Thyroid gland (tissue), 4 donors: Measurements from ENCODE around the gene EEF1A2. TPM values are rescaled to one million over a fixed set of nuclear protein-coding genes. Genes with fewer than 3 reads are reported as not detected.

ENCODE experiments used
- DNase-seq, 2 donors: peaks; one replicate each; pipeline ENCODE4 v3.0.0-alpha.2; 2019
- H3K27ac ChIP-seq, 3 donors: fragments of 200-600 bp; sonication (generic); 1 replicate in 2 of 3; 2 replicates in 1 of 3; pipeline ENCODE4 v1.5.1; 2016 to 2019; ENCODE audit warnings: mild to moderate bottlenecking in 1 of 3, moderate library complexity in 1 of 3
- H3K27me3 ChIP-seq: fragments of 200-600 bp; sonication (generic); one replicate; pipeline ENCODE4 v1.5.1; 2019
- H3K36me3 ChIP-seq, 2 donors: fragments of 200-600 bp; sonication (generic); one replicate each; pipeline ENCODE4 v1.5.1; 2016 to 2019
- H3K4me1 ChIP-seq, 2 donors: fragments of 200-600 bp; sonication (generic); one replicate each; pipeline ENCODE4 v1.5.1; 2017 to 2019
- H3K4me3 ChIP-seq, 3 donors: fragments of 200-600 bp; sonication (generic); replicated peaks in 1 of 3; 1 replicate in 2 of 3; 2 replicates in 1 of 3; pipeline ENCODE4 v1.5.1; 2016; ENCODE audit warnings: mild to moderate bottlenecking in 1 of 3
- H3K9me3 ChIP-seq: fragments of 200-600 bp; sonication (generic); one replicate; pipeline ENCODE4 v1.5.1; 2017
- POLR2A ChIP-seq, 2 donors: fragments of 450-650 bp; IDR thresholded peaks; one replicate each; pipeline ENCODE4 v1.6.1; 2017; ENCODE audit warnings: antibody characterized with exemption in 2 of 2, mild to moderate bottlenecking in 2 of 2, moderate library complexity in 1 of 2
- WGBS, 2 donors: methylation state at CpG; one replicate each; pipeline ENCODE4 v1.1.5; 2017; 5-methylcytosine and 5-hydroxymethylcytosine counted together
- intact Hi-C: fragments of 100-400 bp; cut with DNase I; formaldehyde crosslinking; loops from one replicate; pipeline ENCODE4 v1.15.1; 2023
- total RNA-seq, 4 donors: library from RNA; depleted of rRNA; stranded (reverse); fragments of >200 nt; gene quantifications; one replicate each; pipeline ENCODE4 v1.2.3, GENCODE V29; 2016
- TF ChIP-seq, protein P1 (sequence below), 6 experiments: fragments of 200-600 bp in 3 of 6; fragments of 450-650 bp in 3 of 6; sonication (generic) in 3 of 6; IDR thresholded peaks; one replicate each; pipeline ENCODE4 v1.5.1; 2016 to 2019; ENCODE audit warnings: antibody characterized with exemption in 6 of 6, mild to moderate bottlenecking in 2 of 6, inconsistent platforms in 1 of 6, moderate library complexity in 1 of 6

The EEF1A2 gene
- total RNA-seq, 4 donors from 2014 or later, result 0.22 to 2.0 (median 1.3) TPM

DNA sequence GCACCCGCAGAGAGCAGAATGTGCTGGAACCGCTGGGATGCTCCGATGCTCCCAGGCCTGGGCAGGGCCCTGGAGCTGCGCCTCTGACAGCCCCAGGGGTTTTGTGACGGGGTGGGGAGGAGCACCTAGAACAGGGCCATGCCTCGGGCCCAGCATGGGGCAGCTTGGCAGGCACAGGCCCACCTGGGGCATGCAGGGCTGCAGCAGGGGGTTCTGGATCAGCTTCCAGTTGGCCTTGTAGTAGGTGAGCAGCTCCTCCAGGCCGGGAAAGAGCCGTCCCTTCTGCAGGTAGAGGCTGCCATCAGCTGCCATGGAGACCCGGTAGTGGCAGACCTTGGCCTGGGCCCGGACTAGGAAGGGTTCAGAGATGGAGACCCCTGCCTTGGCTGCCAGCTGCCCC is 44.2 kb upstream of the EEF1A2 start:
- Histone ChIP-seq H3K4me1 (peaks cover 9 to 11% of the 10 kb centered on the region in 2 donors), H3K36me3 (no peaks in the 10 kb centered on the region), H3K4me3 (no peak overlapping the region), H3K27me3 (no peaks in the 10 kb centered on the region), H3K27ac (no peak overlapping the region), H3K9me3 (no peaks in the 10 kb centered on the region)
- intact Hi-C loops, result no loop called here
- 85 to 96% methylated on average over 6 to 7 of the region's 10 CpGs for WGBS, 2 donors
- no peak for TF ChIP-seq POLR2A (IDR thresholded peaks at IDR 0.05)
- TF ChIP-seq, protein P1, sequence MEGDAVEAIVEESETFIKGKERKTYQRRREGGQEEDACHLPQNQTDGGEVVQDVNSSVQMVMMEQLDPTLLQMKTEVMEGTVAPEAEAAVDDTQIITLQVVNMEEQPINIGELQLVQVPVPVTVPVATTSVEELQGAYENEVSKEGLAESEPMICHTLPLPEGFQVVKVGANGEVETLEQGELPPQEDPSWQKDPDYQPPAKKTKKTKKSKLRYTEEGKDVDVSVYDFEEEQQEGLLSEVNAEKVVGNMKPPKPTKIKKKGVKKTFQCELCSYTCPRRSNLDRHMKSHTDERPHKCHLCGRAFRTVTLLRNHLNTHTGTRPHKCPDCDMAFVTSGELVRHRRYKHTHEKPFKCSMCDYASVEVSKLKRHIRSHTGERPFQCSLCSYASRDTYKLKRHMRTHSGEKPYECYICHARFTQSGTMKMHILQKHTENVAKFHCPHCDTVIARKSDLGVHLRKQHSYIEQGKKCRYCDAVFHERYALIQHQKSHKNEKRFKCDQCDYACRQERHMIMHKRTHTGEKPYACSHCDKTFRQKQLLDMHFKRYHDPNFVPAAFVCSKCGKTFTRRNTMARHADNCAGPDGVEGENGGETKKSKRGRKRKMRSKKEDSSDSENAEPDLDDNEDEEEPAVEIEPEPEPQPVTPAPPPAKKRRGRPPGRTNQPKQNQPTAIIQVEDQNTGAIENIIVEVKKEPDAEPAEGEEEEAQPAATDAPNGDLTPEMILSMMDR (IDR thresholded peaks at IDR 0.05), result no peak
- DNase-seq, result no peak

- intact Hi-C loops, result no loop called here
- no peak for DNase-seq
Observed at GRCh38 chr20:63542696-63543095, 43.8 kb upstream of the EEF1A2 start.

GRCh38 chr20:63542031-63542559 is 43.2 kb upstream of the EEF1A2 start:
- Histone ChIP-seq H3K4me3 (no peak overlapping the region), H3K27me3 (no peaks in the 10 kb centered on the region), H3K9me3 (no peaks in the 10 kb centered on the region), H3K4me1 (peaks cover 11 to 21% of the 10 kb centered on the region in 2 donors), H3K36me3 (no peaks in the 10 kb centered on the region), H3K27ac (no peak overlapping the region)
- TF ChIP-seq, protein P1 (IDR thresholded peaks at IDR 0.05), result no peak
- TF ChIP-seq POLR2A (IDR thresholded peaks at IDR 0.05), result no peak
- no peak for DNase-seq
- 85 to 93% methylated on average over 22 to 31 of the region's 36 CpGs for WGBS, 2 donors
- intact Hi-C loops, result no loop called here

More at GRCh38 chr20:63542696-63543095, 43.8 kb upstream of the EEF1A2 start:
- 93% methylated on average over 7 of the region's 10 CpGs; no CpG with 5 or more reads in 1 of the 2 donors for WGBS, 2 donors
- Histone ChIP-seq H3K27me3 (no peaks in the 10 kb centered on the region), H3K36me3 (no peaks in the 10 kb centered on the region), H3K27ac (no peak overlapping the region), H3K4me1 (peaks cover 11 to 15% of the 10 kb centered on the region in 2 donors), H3K9me3 (no peaks in the 10 kb centered on the region), H3K4me3 (no peak overlapping the region)
- TF ChIP-seq, protein P1 (IDR thresholded peaks at IDR 0.05), result no peak
- no peak for TF ChIP-seq POLR2A (IDR thresholded peaks at IDR 0.05)

DNA sequence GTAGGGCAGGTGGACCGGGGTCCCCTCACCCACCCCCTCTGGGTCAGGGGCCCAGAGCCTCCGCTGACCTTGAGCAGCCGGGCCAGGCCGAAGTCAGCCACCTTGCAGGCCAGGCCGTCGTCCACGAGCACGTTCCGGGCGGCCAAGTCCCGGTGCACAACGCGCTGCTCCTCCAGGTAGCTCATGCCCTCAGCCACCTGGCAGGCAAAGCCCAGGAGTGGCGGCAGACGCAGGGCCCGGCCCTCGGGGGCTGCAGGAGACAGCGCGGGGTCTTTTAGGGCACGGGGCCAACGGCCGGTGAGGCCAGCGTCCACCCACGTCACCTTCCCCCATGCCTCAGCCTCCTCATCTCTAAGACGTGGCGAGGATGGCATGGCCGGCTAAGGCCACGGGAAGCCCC is 42.5 kb upstream of the EEF1A2 start:
- no peaks in the 10 kb centered on the region for H3K27me3 ChIP-seq
- no peak for DNase-seq
- intact Hi-C loops, result no loop called here
- H3K9me3 ChIP-seq, result no peaks in the 10 kb centered on the region
- H3K4me3 ChIP-seq, result no peak overlapping the region
- no peak overlapping the region for H3K27ac ChIP-seq
- peaks cover 11 to 21% of the 10 kb centered on the region in 2 donors for H3K4me1 ChIP-seq
- WGBS, 2 donors, result 89 to 96% methylated on average over 10 to 11 of the region's 28 CpGs
- H3K36me3 ChIP-seq, result no peaks in the 10 kb centered on the region
- TF ChIP-seq, protein P1 (IDR thresholded peaks at IDR 0.05), result no peak
- TF ChIP-seq POLR2A (IDR thresholded peaks at IDR 0.05), result no peak

- Histone ChIP-seq H3K27ac (no peak overlapping the region), H3K9me3 (no peaks in the 10 kb centered on the region), H3K27me3 (no peaks in the 10 kb centered on the region), H3K36me3 (no peaks in the 10 kb centered on the region), H3K4me3 (no peak overlapping the region), H3K4me1 (peaks cover 11 to 21% of the 10 kb centered on the region in 2 donors)
- no peak for TF ChIP-seq POLR2A (IDR thresholded peaks at IDR 0.05)
- TF ChIP-seq, protein P1 (IDR thresholded peaks at IDR 0.05), result no peak
- 41 to 67% methylated on average over 20 to 23 of the region's 49 CpGs for WGBS, 2 donors
- intact Hi-C loops, result no loop called here
- peak; percentile 55 to 64 for DNase-seq
Observed at GRCh38 chr20:63540417-63541186, 41.7 kb upstream of the EEF1A2 start.
